ENCODE data around the gene NHEJ1.

The NHEJ1 gene

GRCh38 chr2:219060821-219061791, 99.5 kb downstream of the NHEJ1 start, which contains the start of gene IHH:
Gene IHH (minus strand): TSS chr2:219060921. CDS start chr2:219060467, 454 bp downstream.
- Histone ChIP-seq H3K27me3 (replicated peaks; ENCODE audit: control insufficient read depth, insufficient read depth, low read length) (no peaks in the 10 kb centered on the region; the same call in 1 of the 2 replicates), H3K36me3 (ENCODE audit: control insufficient read depth, insufficient read depth, low read length) (no peaks in the 10 kb centered on the region), H3K4me3 (replicated peaks; ENCODE audit: low read depth, low read length) (no peak within 1 kb of the TSS)
- no peak for DNase-seq (ENCODE audit: extremely low read depth, insufficient read length)
- TF ChIP-seq, protein P1, sequence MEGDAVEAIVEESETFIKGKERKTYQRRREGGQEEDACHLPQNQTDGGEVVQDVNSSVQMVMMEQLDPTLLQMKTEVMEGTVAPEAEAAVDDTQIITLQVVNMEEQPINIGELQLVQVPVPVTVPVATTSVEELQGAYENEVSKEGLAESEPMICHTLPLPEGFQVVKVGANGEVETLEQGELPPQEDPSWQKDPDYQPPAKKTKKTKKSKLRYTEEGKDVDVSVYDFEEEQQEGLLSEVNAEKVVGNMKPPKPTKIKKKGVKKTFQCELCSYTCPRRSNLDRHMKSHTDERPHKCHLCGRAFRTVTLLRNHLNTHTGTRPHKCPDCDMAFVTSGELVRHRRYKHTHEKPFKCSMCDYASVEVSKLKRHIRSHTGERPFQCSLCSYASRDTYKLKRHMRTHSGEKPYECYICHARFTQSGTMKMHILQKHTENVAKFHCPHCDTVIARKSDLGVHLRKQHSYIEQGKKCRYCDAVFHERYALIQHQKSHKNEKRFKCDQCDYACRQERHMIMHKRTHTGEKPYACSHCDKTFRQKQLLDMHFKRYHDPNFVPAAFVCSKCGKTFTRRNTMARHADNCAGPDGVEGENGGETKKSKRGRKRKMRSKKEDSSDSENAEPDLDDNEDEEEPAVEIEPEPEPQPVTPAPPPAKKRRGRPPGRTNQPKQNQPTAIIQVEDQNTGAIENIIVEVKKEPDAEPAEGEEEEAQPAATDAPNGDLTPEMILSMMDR (IDR thresholded peaks at IDR 0.05; ENCODE audit: insufficient read depth, low read length, poor library complexity, severe bottlenecking) = no peak

DNA sequence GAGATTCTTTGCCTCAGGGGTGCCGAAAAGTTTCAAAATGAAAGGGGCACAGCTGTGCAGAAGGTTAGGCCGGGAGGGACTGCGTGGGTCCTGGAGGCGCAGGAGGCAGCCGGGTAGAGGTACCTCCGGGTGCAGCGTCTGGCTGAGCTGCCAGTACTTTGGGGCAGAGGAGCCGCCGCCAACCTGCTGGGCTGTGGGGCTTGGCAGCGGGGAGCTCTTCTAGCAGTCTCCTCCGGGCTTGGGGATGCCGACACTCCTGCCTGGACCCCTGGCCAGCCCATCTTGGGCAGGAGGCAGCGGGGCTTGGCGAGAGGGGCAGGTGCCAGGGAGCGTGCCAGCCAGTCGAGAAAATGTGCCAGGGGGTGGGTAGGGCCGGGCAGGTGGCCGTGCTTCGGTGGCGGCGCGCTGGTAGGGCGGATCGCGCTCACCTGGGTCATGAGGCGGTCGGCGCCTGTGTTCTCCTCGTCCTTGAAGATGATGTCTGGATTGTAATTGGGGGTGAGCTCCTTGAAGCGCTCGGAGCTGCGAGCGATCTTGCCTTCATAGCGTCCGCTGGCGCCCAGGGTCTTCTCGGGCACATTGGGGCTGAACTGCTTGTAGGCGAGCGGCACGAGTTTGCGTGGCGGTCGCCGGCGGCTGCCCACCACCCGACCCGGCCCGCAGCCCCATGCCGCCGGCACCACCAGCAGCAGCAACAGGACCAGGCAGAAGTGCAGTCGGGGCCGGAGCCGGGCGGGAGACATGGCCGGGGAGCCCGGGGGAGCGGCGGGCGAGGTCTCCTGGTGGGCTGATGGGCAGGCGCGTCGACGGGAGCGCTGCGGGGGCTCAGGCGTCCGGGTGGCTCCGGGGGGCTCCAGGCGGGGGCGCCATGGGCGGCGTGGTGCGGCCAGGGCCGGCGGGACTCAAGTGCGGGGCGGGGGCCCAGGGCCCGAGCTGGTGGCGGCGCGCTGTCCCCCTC, 100.6 kb downstream of the NHEJ1 start:
- no peaks in the 10 kb centered on the region; the same call in 1 of the 2 replicates for H3K27me3 ChIP-seq (replicated peaks; ENCODE audit: control insufficient read depth, insufficient read depth, low read length)
- H3K4me3 ChIP-seq (replicated peaks; ENCODE audit: low read depth, low read length) = no peak overlapping the region
- TF ChIP-seq, protein P1 (IDR thresholded peaks at IDR 0.05; ENCODE audit: insufficient read depth, low read length, poor library complexity, severe bottlenecking) = no peak
- no peak for DNase-seq (ENCODE audit: extremely low read depth, insufficient read length)
- no peaks in the 10 kb centered on the region for H3K36me3 ChIP-seq (ENCODE audit: control insufficient read depth, insufficient read depth, low read length)

DNA sequence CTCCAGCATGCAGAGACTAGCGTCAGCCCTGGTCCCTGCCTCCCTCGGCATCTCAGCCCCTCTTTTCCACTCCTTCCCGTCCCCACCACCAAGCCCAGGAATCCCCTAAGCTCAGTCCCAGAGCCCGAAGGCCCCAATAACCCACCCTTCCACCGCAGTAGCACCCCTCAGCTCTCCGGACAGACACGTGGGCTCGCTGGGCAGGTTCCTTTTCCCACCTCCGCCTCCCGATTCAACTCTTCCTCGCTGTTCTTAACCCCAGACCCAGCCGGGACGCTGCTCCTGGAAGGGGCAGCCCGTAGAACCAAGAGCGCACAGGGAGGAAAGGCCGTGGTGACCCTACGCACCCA, 101.3 kb downstream of the NHEJ1 start:
- TF ChIP-seq, protein P1 (IDR thresholded peaks at IDR 0.05; ENCODE audit: insufficient read depth, low read length, poor library complexity, severe bottlenecking) = no peak
- H3K36me3 ChIP-seq (ENCODE audit: control insufficient read depth, insufficient read depth, low read length) = no peaks in the 10 kb centered on the region
- no peaks in the 10 kb centered on the region; the same call in none of the 2 replicates for H3K27me3 ChIP-seq (replicated peaks; ENCODE audit: control insufficient read depth, insufficient read depth, low read length)
- no peak for DNase-seq (ENCODE audit: extremely low read depth, insufficient read length)
- no peak overlapping the region for H3K4me3 ChIP-seq (replicated peaks; ENCODE audit: low read depth, low read length)

- Histone ChIP-seq H3K36me3 (ENCODE audit: control insufficient read depth, insufficient read depth, low read length) (no peaks in the 10 kb centered on the region), H3K27me3 (replicated peaks; ENCODE audit: control insufficient read depth, insufficient read depth, low read length) (no peaks in the 10 kb centered on the region; the same call in none of the 2 replicates), H3K4me3 (replicated peaks; ENCODE audit: low read depth, low read length) (no peak overlapping the region; the same call in 1 of the 2 replicates)
- TF ChIP-seq, protein P1 (IDR thresholded peaks at IDR 0.05; ENCODE audit: insufficient read depth, low read length, poor library complexity, severe bottlenecking) = no peak
- DNase-seq (ENCODE audit: extremely low read depth, insufficient read length) = no peak
Observed at GRCh38 chr2:219058541-219059374, 101.9 kb downstream of the NHEJ1 start.

All from GM06990 (cell line).